ENCODE data around the gene OCRL.

The OCRL gene

GRCh38 chrX:129585691-129586090 lies 45.6 kb downstream of the OCRL start:
- no peak for DNase-seq (ENCODE audit: low read depth)

GRCh38 chrX:129586446-129586845 lies 46.4 kb downstream of the OCRL start:
- DNase-seq (ENCODE audit: low read depth), result no peak

GRCh38 chrX:129590596-129590995 lies 50.5 kb downstream of the OCRL start:
- DNase-seq (ENCODE audit: low read depth), result no peak

GRCh38 chrX:129593137-129593536 lies 53.1 kb downstream of the OCRL start:
- no peak for DNase-seq (ENCODE audit: low read depth)

GRCh38 chrX:129594781-129595180 lies 54.7 kb downstream of the OCRL start:
- DNase-seq (ENCODE audit: low read depth), result no peak

GRCh38 chrX:129596077-129596476 lies 56.0 kb downstream of the OCRL start:
- no peak for DNase-seq (ENCODE audit: low read depth)

GRCh38 chrX:129597905-129598304 lies 57.8 kb downstream of the OCRL start:
- DNase-seq (ENCODE audit: low read depth), result no peak

GRCh38 chrX:129599499-129599898 lies 59.4 kb downstream of the OCRL start:
- DNase-seq (ENCODE audit: low read depth), result no peak

- no peak for DNase-seq (ENCODE audit: low read depth)
These were observed 59.9 kb downstream of the OCRL start for GRCh38 chrX:129599996-129600395.

- DNase-seq (ENCODE audit: low read depth), result no peak
These were observed 60.9 kb downstream of the OCRL start for GRCh38 chrX:129600981-129601424.

GRCh38 chrX:129606918-129607317 lies 66.9 kb downstream of the OCRL start:
- DNase-seq (ENCODE audit: low read depth), result peak; percentile 43

GRCh38 chrX:129608496-129608895 lies 68.4 kb downstream of the OCRL start:
- DNase-seq (ENCODE audit: low read depth), result no peak

- no peak for DNase-seq (ENCODE audit: low read depth)
These were observed 69.3 kb downstream of the OCRL start for GRCh38 chrX:129609395-129609794.

- DNase-seq (ENCODE audit: low read depth), result no peak
These were observed 72.3 kb downstream of the OCRL start for GRCh38 chrX:129612396-129612795.

- no peak for DNase-seq (ENCODE audit: low read depth)
These were observed 73.5 kb downstream of the OCRL start for GRCh38 chrX:129613596-129613995.

- no peak for DNase-seq (ENCODE audit: low read depth)
These were observed 74.6 kb downstream of the OCRL start for GRCh38 chrX:129614481-129615255.

- no peak for DNase-seq (ENCODE audit: low read depth)
These were observed 77.4 kb downstream of the OCRL start for GRCh38 chrX:129617420-129617819.

- DNase-seq (ENCODE audit: low read depth), result no peak
These were observed 78.9 kb downstream of the OCRL start for GRCh38 chrX:129618997-129619396.

- no peak for DNase-seq (ENCODE audit: low read depth)
These were observed 82.8 kb downstream of the OCRL start for GRCh38 chrX:129622757-129623301.

- DNase-seq (ENCODE audit: low read depth), result no peak
These were observed 86.0 kb downstream of the OCRL start for GRCh38 chrX:129626026-129626425.

- no peak for DNase-seq (ENCODE audit: low read depth)
These were observed 89.8 kb downstream of the OCRL start for GRCh38 chrX:129629837-129630236.

- no peak for DNase-seq (ENCODE audit: low read depth)
These were observed 91.8 kb downstream of the OCRL start for GRCh38 chrX:129631849-129632248.

- no peak for DNase-seq (ENCODE audit: low read depth)
These were observed 92.4 kb downstream of the OCRL start for GRCh38 chrX:129632443-129632842.

GRCh38 chrX:129634541-129634940 lies 94.5 kb downstream of the OCRL start:
- no peak for DNase-seq (ENCODE audit: low read depth)

All from T follicular helper cell (primary cell).